ENCODE data around the gene HSF4.

HSF4 gene

GRCh38 chr16:67166598-67167168, 2.1 kb downstream of the HSF4 start:
- no peak for DNase-seq (ENCODE audit: low read depth in 2 of 2)

- DNase-seq (ENCODE audit: low read depth in 2 of 2): no peak
Measured at GRCh38 chr16:67167588-67167987, 3.0 kb downstream of the HSF4 start.

- no peak for DNase-seq (ENCODE audit: low read depth in 2 of 2)
Measured at GRCh38 chr16:67169011-67169451, 4.5 kb downstream of the HSF4 start.

- DNase-seq (ENCODE audit: low read depth in 2 of 2): no peak
Measured at GRCh38 chr16:67169642-67170167, 5.2 kb downstream of the HSF4 start.

- DNase-seq (ENCODE audit: low read depth in 2 of 2): no peak
Measured at GRCh38 chr16:67170168-67170948, 5.8 kb downstream of the HSF4 start, which contains the start of gene NOL3. Gene NOL3, plus strand, starts transcription at chr16:67170538.

GRCh38 chr16:67170949-67171649, 6.6 kb downstream of the HSF4 start:
- no peak for DNase-seq (ENCODE audit: low read depth in 2 of 2)

GRCh38 chr16:67173323-67173722, 8.8 kb downstream of the HSF4 start:
- no peak for DNase-seq (ENCODE audit: low read depth in 2 of 2)

- DNase-seq (ENCODE audit: low read depth in 2 of 2): no peak
Measured at GRCh38 chr16:67173808-67174705, 9.5 kb downstream of the HSF4 start.

GRCh38 chr16:67174706-67175231, 10.2 kb downstream of the HSF4 start:
- DNase-seq (ENCODE audit: low read depth in 2 of 2): no peak

GRCh38 chr16:67176662-67177061, 12.1 kb downstream of the HSF4 start:
- DNase-seq (ENCODE audit: low read depth in 2 of 2): no peak

GRCh38 chr16:67177743-67178699, 13.5 kb downstream of the HSF4 start:
- DNase-seq (ENCODE audit: low read depth in 2 of 2): no peak

GRCh38 chr16:67179421-67180080, 15.0 kb downstream of the HSF4 start:
- DNase-seq (ENCODE audit: low read depth in 2 of 2): no peak

GRCh38 chr16:67180166-67180565, 15.6 kb downstream of the HSF4 start:
- DNase-seq (ENCODE audit: low read depth in 2 of 2): no peak

- DNase-seq (ENCODE audit: low read depth in 2 of 2): no peak
Measured at GRCh38 chr16:67181346-67181745, 16.8 kb downstream of the HSF4 start.

- DNase-seq (ENCODE audit: low read depth in 2 of 2): no peak
Measured at GRCh38 chr16:67182288-67182687, 17.7 kb downstream of the HSF4 start.

- no peak for DNase-seq (ENCODE audit: low read depth in 2 of 2)
Measured at GRCh38 chr16:67183284-67183626, 18.7 kb downstream of the HSF4 start.

GRCh38 chr16:67183627-67184452, 19.3 kb downstream of the HSF4 start, which contains the start of gene MATCAP1:
Gene MATCAP1, minus strand, starts transcription at chr16:67183963. Its CDS starts 3,353 bp downstream, at chr16:67180610.
- peak; percentile 87 to 92 for DNase-seq (ENCODE audit: low read depth in 2 of 2)

- no peak for DNase-seq (ENCODE audit: low read depth in 2 of 2)
Measured at GRCh38 chr16:67184453-67184994, 20.0 kb downstream of the HSF4 start.

All from activated CD4-positive, alpha-beta T cell treated with anti-CD3 and anti-CD28 coated beads for 24 hours (primary cell).